ENCODE measurements around the gene C2.

GRCh38 chr6:31943742-31944141 is 16.2 kb downstream of the C2 start:
- TF ChIP-seq ZFP30 (CRISPR knock-in tag; IDR thresholded peaks at IDR 0.05) (no peak), CSRNP3 (CRISPR knock-in tag; IDR thresholded peaks at IDR 0.05) (no peak), ZC3H10 (CRISPR knock-in tag; IDR thresholded peaks at IDR 0.05) (no peak), RARB (CRISPR knock-in tag; IDR thresholded peaks at IDR 0.05) (no peak), ESRRG (CRISPR knock-in tag; IDR thresholded peaks at IDR 0.05) (no peak)
- TF ChIP-seq, protein P1, sequence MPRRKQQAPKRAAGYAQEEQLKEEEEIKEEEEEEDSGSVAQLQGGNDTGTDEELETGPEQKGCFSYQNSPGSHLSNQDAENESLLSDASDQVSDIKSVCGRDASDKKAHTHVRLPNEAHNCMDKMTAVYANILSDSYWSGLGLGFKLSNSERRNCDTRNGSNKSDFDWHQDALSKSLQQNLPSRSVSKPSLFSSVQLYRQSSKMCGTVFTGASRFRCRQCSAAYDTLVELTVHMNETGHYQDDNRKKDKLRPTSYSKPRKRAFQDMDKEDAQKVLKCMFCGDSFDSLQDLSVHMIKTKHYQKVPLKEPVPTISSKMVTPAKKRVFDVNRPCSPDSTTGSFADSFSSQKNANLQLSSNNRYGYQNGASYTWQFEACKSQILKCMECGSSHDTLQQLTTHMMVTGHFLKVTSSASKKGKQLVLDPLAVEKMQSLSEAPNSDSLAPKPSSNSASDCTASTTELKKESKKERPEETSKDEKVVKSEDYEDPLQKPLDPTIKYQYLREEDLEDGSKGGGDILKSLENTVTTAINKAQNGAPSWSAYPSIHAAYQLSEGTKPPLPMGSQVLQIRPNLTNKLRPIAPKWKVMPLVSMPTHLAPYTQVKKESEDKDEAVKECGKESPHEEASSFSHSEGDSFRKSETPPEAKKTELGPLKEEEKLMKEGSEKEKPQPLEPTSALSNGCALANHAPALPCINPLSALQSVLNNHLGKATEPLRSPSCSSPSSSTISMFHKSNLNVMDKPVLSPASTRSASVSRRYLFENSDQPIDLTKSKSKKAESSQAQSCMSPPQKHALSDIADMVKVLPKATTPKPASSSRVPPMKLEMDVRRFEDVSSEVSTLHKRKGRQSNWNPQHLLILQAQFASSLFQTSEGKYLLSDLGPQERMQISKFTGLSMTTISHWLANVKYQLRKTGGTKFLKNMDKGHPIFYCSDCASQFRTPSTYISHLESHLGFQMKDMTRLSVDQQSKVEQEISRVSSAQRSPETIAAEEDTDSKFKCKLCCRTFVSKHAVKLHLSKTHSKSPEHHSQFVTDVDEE (CRISPR knock-in tag; IDR thresholded peaks at IDR 0.05) = no peak

Measured in SK-N-SH treated with all-trans-retinoic acid at 6 μM for 48 hours (cell line).